HCT116 (cell line): ENCODE results near the gene RPH3AL. TPM values are rescaled to one million over a fixed set of nuclear protein-coding genes. Genes with fewer than 3 reads are reported as not detected.

ENCODE experiments used
- ATAC-seq: fragments of 200-7000 bp; cut with Tn5 transposase; 2 replicates; pipeline ENCODE4 v1.9.1; 2020; ENCODE audit warnings: mild to moderate bottlenecking, moderate library complexity
- BruUV-seq: library from RNA; stranded (reverse); fragments of 400-500 nt; replicated peaks from 2 replicates; lab custom pipeline; 2021; lab: Mats Ljungman, UMichigan
- CTCF ChIA-PET: fragments of 300-600 bp; sonication (Branson Sonifier 250); formaldehyde crosslinking; loops from one replicate; lab custom pipeline; 2021; ENCODE audit warnings: antibody characterized with exemption; lab: Charles Lee
- POLR2A ChIA-PET: fragments of 300-600, 350-600 bp; sonication (Branson Sonifier 250); formaldehyde crosslinking; loops from one replicate; lab custom pipeline; 2021; ENCODE audit warnings: antibody characterized with exemption; lab: Charles Lee
- RAD21 ChIA-PET, 2 experiments: fragments of 300-600 bp; sonication (Branson Sonifier 250); formaldehyde crosslinking; loops; one replicate each; lab custom pipeline; 2023; ENCODE audit warnings: low total read pairs in 2 of 2; ENCODE audit not compliant: uncharacterized antibody in 2 of 2, unreplicated experiment in 2 of 2, low non-redundant PET in 1 of 2; lab: Charles Lee
- DNase-seq: peaks from one replicate; pipeline ENCODE4 v3.0.0-alpha.2; 2010; ENCODE audit warnings: low read depth, low spot score
- H2AFZ ChIP-seq: fragments of 200-600 bp; shearing (Covaris generic), sonication (generic); 2 replicates; pipeline ENCODE4 v1.6.1; 2017; ENCODE audit warnings: low read depth, mixed run types, mixed read lengths, antibody characterized with exemption, low read length; ENCODE audit not compliant: poor library complexity, severe bottlenecking
- H3K27ac ChIP-seq: 2 replicates; pipeline ENCODE4 v1.5.1; 2012; ENCODE audit warnings: low read depth, low read length
- H3K27me3 ChIP-seq: fragments of 200-600 bp; sonication (generic); 2 replicates; pipeline ENCODE4 v1.6.1; 2016; ENCODE audit warnings: mixed run types, low read length, mixed read lengths; ENCODE audit not compliant: insufficient read depth
- H3K36me3 ChIP-seq, 2 experiments: fragments of 200-500 bp in 1 of 2; fragments of 200-600 bp in 1 of 2; sonication (Bioruptor generic) in 1 of 2; sonication (generic) in 1 of 2; 2 replicates each; pipeline versions ENCODE4 v1.5.1 to v1.6.1; 2014 to 2016; ENCODE audit warnings: low read length in 2 of 2, inconsistent platforms in 1 of 2, mixed read lengths in 1 of 2, mixed run types in 1 of 2; ENCODE audit not compliant: insufficient read depth in 2 of 2, control insufficient read depth in 1 of 2
- H3K4me1 ChIP-seq, 2 experiments: fragments of 200-600 bp in 1 of 2; sonication (generic) in 1 of 2; 2 replicates each; pipeline versions ENCODE4 v1.5.1 to v1.6.1; 2012 to 2017; ENCODE audit warnings: low read length in 2 of 2, inconsistent platforms in 1 of 2, mild to moderate bottlenecking in 1 of 2, mixed read lengths in 1 of 2, mixed run types in 1 of 2, moderate library complexity in 1 of 2; ENCODE audit not compliant: insufficient read depth in 2 of 2, control insufficient read depth in 1 of 2
- H3K4me2 ChIP-seq: fragments of 200-600 bp; sonication (generic); 2 replicates; pipeline ENCODE4 v1.6.1; 2017; ENCODE audit warnings: mixed run types, low read length, mixed read lengths
- H3K4me3 ChIP-seq, 2 experiments: fragments of 200-600 bp in 1 of 2; sonication (generic) in 1 of 2; replicated peaks in 1 of 2; 2 replicates each; pipeline ENCODE4 v1.5.1; 2011 to 2016; ENCODE audit warnings: low read length in 2 of 2, control low read depth in 1 of 2, low read depth in 1 of 2, mild to moderate bottlenecking in 1 of 2, mixed read lengths in 1 of 2, mixed run types in 1 of 2
- H3K79me2 ChIP-seq: fragments of 200-600 bp; sonication (generic); 2 replicates; pipeline ENCODE4 v1.6.1; 2017; ENCODE audit warnings: mild to moderate bottlenecking, mixed run types, low read length, moderate library complexity, mixed read lengths; ENCODE audit not compliant: insufficient read depth
- H3K9ac ChIP-seq: fragments of 200-600 bp; sonication (generic); 2 replicates; pipeline ENCODE4 v1.6.1; 2016; ENCODE audit warnings: low read length, mixed read lengths
- H3K9me2 ChIP-seq: fragments of 200-600 bp; sonication (generic), shearing (Covaris generic); 2 replicates; pipeline ENCODE4 v1.6.1; 2017; ENCODE audit warnings: mixed run types, mild to moderate bottlenecking, moderate library complexity; ENCODE audit not compliant: insufficient read depth
- H3K9me3 ChIP-seq, 2 experiments: fragments of 200-500 bp in 1 of 2; fragments of 200-600 bp in 1 of 2; sonication (Bioruptor generic) in 1 of 2; sonication (generic) in 1 of 2; 2 replicates each; pipeline ENCODE4 v1.6.1; 2014 to 2017; ENCODE audit warnings: low read length in 2 of 2, mixed read lengths in 2 of 2, inconsistent platforms in 1 of 2, low read depth in 1 of 2, mild to moderate bottlenecking in 1 of 2, mixed run types in 1 of 2, moderate library complexity in 1 of 2; ENCODE audit not compliant: control insufficient read depth in 1 of 2, insufficient read depth in 1 of 2
- H4K20me1 ChIP-seq: fragments of 200-600 bp; sonication (generic), shearing (Covaris generic); 2 replicates; pipeline ENCODE4 v1.6.1; 2017; ENCODE audit warnings: mixed run types, mild to moderate bottlenecking, moderate library complexity; ENCODE audit not compliant: insufficient read depth
- ATF3 ChIP-seq: IDR thresholded peaks from 2 replicates; pipeline ENCODE4 v1.6.1; 2012
- CEBPB ChIP-seq: IDR thresholded peaks from 2 replicates; pipeline ENCODE4 v1.6.1; 2012; ENCODE audit warnings: low read depth
- EZH2 ChIP-seq: fragments of 200-600 bp; sonication (generic); IDR thresholded peaks from 2 replicates; pipeline ENCODE4 v1.6.1; 2017; ENCODE audit warnings: antibody characterized with exemption, mixed run types
- FOSL1 ChIP-seq: IDR thresholded peaks from 2 replicates; pipeline ENCODE4 v1.6.1; 2012; ENCODE audit warnings: low read depth
- SIN3A ChIP-seq: IDR thresholded peaks from 2 replicates; pipeline ENCODE4 v1.6.1; 2012; ENCODE audit warnings: low read depth
- YY1 ChIP-seq: IDR thresholded peaks from 2 replicates; pipeline ENCODE4 v1.6.1; 2011; ENCODE audit warnings: low read length, low read depth, moderate library complexity, mild to moderate bottlenecking; ENCODE audit not compliant: insufficient replicate concordance; ENCODE audit errors: extremely low read depth
- intact Hi-C: fragments of 100-400 bp; cut with micrococcal nuclease; formaldehyde crosslinking; loops from 2 replicates; pipeline ENCODE4 v1.10.0; 2022
- total RNA-seq: library from RNA; stranded (reverse); gene quantifications from one replicate; pipeline ENCODE4 v1.2.1, GENCODE V29; 2021; ENCODE audit not compliant: unreplicated experiment
- TF ChIP-seq, protein P1 (sequence below): IDR thresholded peaks from 2 replicates; pipeline ENCODE4 v1.6.1; 2012; ENCODE audit warnings: low read depth

Gene RPH3AL
- total RNA-seq, 1 experiment from 2014 or later: 17.0 TPM

- BruUV-seq: no TSS peak
- ChIA-PET POLR2A (no interaction called here), RAD21 (no interaction called here), CTCF (no interaction called here)
- no peaks in the 10 kb centered on the region for H3K4me1 ChIP-seq
- H3K79me2 ChIP-seq: no peaks in the 10 kb centered on the region
- H3K27ac ChIP-seq: no peak overlapping the region
- DNase-seq (no peak), ATAC-seq (no peak)
- H3K36me3 ChIP-seq: no peaks in the 10 kb centered on the region
- H3K9me2 ChIP-seq: no peaks in the 10 kb centered on the region
- H3K9ac ChIP-seq: no peak overlapping the region
- no peaks in the 10 kb centered on the region for H3K9me3 ChIP-seq
- no peak overlapping the region for H3K4me3 ChIP-seq
- no peak overlapping the region for H3K4me2 ChIP-seq
- intact Hi-C loops: no loop called here
- TF ChIP-seq FOSL1 (no peak), CEBPB (no peak), ATF3 (no peak), SIN3A (no peak), EZH2 (no peak)
- H3K27me3 ChIP-seq: no peaks in the 10 kb centered on the region
- H4K20me1 ChIP-seq: no peaks in the 10 kb centered on the region
- no peak overlapping the region for H2AFZ ChIP-seq
Observed at GRCh38 chr17:332558-333322, 19.9 kb downstream of the RPH3AL start.

- Histone ChIP-seq H4K20me1 (no peaks in the 10 kb centered on the region), H3K4me2 (no peak overlapping the region), H3K27me3 (no peaks in the 10 kb centered on the region), H3K27ac (no peak overlapping the region), H3K9me3 (no peaks in the 10 kb centered on the region), H3K4me3 (no peak overlapping the region), H3K4me1 (no peaks in the 10 kb centered on the region), H3K79me2 (no peaks in the 10 kb centered on the region), H3K9me2 (no peaks in the 10 kb centered on the region), H3K36me3 (no peaks in the 10 kb centered on the region), H2AFZ (no peak overlapping the region), H3K9ac (no peak overlapping the region)
- CTCF ChIA-PET: no interaction called here
- ATAC-seq (no peak), DNase-seq (no peak)
- TF ChIP-seq, protein P1, sequence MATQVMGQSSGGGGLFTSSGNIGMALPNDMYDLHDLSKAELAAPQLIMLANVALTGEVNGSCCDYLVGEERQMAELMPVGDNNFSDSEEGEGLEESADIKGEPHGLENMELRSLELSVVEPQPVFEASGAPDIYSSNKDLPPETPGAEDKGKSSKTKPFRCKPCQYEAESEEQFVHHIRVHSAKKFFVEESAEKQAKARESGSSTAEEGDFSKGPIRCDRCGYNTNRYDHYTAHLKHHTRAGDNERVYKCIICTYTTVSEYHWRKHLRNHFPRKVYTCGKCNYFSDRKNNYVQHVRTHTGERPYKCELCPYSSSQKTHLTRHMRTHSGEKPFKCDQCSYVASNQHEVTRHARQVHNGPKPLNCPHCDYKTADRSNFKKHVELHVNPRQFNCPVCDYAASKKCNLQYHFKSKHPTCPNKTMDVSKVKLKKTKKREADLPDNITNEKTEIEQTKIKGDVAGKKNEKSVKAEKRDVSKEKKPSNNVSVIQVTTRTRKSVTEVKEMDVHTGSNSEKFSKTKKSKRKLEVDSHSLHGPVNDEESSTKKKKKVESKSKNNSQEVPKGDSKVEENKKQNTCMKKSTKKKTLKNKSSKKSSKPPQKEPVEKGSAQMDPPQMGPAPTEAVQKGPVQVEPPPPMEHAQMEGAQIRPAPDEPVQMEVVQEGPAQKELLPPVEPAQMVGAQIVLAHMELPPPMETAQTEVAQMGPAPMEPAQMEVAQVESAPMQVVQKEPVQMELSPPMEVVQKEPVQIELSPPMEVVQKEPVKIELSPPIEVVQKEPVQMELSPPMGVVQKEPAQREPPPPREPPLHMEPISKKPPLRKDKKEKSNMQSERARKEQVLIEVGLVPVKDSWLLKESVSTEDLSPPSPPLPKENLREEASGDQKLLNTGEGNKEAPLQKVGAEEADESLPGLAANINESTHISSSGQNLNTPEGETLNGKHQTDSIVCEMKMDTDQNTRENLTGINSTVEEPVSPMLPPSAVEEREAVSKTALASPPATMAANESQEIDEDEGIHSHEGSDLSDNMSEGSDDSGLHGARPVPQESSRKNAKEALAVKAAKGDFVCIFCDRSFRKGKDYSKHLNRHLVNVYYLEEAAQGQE: no peak
- TF ChIP-seq FOSL1: no peak
- no peak for TF ChIP-seq YY1
- TF ChIP-seq EZH2: no peak
- intact Hi-C loops: no loop called here
- BruUV-seq: no TSS peak
- POLR2A ChIA-PET: no interaction called here
- RAD21 ChIA-PET: no interaction called here
Observed at GRCh38 chr17:332023-332422, 20.6 kb downstream of the RPH3AL start.
